Measurements from ENCODE around the gene TTLL12.

TTLL12 gene

DNA sequence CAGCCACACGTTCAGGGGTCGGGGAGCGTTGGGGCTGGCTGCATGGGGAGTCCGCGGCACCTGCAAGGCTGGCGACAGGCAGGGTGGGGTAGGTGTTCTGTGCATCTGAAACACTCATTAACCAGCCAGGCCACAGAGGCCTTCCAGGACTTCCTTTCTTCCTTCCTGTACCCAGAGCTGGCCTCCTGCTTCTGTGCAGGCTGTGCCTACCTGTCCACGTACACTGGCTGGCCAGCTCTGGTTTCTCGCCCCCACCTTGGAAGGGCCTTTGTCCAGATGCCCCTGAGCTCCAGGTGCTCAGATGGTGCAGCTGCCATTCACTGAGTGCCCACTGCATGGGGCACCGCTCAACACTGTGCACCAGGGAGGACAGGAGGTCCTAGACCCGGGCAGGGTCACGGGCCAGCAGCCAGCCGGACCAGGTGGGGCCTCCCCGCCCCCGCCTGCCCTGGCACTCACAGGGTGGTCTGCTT is 15.9 kb downstream of the TTLL12 start:
- DNase-seq: no peak

DNA sequence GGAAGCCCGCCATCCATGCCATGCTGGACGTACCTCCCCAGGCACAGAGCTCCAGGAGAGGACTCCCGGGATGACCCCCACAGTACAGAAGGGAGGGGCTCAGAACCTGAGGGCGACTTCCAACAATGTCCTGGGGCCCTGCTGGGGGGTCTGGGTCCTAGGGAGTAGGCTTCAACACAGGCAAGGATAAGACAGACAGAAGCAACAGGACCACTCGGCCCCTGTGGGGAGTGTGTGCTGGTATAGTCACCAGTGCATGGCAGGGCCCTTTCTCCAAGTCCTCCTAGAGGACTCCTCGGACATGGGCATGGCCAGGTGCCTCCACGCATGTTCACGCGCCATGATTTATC is 16.8 kb downstream of the TTLL12 start:
- no peak for DNase-seq

DNA sequence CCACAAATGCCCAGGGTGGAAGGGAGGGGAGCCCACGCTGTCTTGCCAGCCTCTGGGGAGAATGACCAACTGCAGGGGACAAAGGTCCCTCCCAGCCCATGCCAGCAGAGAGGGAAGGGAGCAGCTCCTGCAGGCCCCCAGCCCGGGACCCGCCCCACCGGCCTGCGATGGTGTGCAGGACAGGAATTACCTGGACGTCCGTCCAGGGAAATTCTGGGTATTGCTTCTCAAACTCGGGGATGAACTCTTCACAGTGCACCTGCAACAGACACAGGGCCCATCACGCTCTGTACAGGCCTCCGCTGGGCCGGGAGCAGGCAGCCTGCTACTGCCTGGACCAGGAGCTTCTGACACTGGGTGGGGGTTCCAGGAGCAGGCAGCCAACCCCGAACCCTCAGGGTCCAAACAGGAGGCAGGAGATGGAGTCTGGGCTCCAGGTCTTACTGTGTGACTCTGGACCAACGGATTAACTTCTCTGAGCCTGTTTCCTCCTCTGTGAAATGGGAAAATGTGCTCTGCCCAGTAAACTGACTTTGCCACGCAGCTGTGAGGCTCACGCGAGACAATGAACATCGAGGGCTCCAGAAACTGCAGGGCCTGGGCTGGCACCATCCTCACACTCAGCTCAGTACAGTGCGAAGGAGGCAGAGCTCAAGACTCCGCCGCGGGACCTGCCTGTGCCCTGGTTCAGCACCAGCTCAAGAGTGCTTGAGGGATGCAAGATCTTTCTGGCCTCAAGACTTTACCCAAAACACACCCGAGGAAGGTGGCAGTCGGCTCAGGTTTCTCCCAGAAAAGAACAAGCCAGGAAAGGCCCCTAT is 17.4 kb downstream of the TTLL12 start:
- no peak for DNase-seq

DNA sequence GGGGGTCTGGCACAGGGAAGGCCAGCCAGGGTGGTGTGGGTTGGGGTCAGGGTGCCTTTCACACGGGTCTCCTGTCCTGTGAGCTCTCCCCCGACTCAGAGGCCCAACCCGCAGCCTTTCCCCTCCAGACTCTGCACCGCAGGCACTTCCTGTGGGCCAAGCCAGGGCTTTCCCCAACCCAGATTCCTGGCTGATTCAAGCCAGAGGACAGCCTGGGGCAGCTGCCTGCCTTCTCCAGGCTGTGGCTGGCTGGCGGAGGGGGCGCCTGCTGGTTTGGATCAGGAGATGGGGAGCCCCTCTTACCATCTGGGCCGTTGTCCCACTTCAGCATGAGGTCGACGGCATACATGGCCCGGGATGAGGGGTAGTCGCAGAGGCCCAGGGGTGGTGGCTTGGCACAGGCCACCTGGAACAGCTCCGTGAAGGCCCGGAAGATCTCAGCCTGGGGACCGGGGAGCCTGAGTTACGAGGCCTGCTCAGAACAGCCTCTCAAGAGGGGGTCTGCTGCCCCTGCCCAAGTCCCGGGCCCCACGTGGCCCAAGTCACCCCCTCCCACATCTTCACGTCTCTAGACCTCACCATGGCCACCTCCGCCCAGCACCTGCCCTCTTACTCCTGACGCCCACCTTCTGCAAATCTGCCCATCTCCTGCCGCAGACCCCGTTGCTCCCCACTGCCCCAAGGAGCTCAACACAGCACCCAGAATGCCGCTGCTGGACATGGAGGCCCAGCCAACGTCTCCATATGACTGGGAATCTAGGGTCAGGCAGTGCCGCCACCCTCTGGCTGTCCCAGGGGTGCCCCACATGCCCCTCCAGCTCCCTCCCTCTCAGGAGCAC is 18.2 kb downstream of the TTLL12 start:
- no peak for DNase-seq

DNA sequence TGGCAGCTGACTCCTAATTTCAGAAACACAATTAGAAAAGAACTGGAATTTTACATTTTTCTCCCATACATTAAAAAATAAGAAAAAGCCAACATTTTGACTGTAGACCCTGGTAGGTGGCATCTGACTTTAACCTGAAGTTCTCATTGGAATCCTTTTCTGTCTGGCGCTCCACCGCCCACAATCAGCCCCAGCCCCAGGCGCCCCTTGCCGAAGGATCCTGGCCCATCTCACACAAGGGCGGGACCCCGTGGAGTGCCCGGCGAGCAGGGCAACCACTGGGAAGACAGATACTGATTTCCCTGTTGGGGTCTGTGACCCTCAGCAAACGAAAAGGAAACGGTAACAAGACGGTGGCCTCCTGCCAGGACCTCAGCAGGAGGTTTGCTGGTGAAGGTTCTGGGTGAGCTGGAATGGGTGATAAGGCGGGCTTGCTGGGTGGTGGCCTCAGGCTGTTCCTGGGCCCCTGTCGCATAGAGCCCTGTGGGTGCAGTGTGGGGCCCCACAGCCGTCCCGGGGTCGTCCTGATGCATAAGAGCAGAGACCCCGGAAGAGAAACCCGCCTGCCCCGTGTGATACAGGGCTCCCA is 19.8 kb downstream of the TTLL12 start:
- DNase-seq: no peak

DNA sequence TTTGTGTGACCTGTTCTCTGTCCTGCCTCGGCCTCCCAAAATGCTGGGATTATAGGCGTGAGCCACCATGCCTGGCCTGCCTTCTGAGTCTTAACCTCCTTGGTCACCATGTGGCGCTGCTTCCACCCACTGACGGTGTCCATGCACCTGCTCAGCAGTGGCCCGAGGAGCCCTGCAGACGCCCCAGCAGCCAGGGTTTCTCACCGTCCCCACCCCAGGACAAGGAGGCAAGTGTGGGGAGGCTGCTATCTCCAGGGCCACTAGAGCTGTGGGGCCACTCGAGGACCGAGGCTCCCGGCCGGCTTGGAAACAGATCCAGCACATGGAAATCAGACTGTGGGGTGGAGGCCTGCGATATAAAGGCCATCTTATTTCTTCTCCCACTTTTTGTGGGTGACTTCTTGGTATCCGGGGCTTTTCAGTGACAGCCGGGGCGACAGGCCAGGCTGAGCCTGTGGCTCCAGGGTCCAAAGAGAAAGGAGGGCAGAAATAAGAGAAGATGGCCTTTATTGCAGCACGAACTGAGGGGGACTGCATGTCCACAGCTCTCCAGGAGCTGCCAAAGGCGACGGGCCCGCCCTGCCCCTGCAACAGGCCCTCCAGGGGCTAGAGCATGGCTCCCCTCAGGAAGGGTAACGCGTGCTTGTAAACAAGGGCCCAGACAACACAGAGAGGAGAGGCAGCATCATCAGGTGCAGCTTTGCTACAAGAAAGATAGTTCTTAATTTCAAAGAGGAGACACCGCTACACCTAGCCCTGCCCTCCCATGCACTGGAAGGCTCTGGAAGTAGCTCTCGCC is 20.6 kb downstream of the TTLL12 start:
- DNase-seq: no peak

GRCh38 chr22:43164636-43165035 is 22.3 kb downstream of the TTLL12 start:
- no peak for DNase-seq

- no peak for DNase-seq
These were observed 23.6 kb downstream of the TTLL12 start for GRCh38 chr22:43163241-43163795.

DNA sequence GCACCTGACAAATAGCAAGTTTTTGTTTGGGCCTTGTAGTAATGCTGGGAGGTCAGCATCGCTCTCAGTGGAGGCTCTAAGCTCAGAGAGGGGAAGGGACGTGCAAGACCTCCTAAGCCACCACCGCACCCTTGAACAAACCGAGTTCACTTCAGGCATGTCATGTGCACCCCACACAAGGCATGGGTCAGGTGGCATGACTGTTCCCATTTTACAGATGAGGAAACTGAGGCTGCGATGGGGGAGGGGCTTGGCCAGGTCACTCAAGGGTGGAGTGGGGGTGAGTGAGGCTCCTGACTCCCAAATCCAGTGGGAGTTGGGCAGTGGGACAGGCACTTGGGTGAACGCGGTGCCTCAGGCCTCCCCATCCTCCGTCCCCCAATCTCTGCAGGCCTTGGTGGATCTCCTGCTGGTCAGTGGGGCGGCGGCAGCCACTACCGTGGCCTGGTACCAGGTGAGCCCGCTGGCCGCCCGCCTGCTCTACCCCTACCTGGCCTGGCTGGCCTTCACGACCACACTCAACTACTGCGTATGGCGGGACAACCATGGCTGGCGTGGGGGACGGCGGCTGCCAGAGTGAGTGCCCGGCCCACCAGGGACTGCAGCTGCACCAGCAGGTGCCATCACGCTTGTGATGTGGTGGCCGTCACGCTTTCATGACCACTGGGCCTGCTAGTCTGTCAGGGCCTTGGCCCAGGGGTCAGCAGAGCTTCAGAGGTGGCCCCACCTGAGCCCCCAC is 24.4 kb downstream of the TTLL12 start:
- DNase-seq: no peak

DNA sequence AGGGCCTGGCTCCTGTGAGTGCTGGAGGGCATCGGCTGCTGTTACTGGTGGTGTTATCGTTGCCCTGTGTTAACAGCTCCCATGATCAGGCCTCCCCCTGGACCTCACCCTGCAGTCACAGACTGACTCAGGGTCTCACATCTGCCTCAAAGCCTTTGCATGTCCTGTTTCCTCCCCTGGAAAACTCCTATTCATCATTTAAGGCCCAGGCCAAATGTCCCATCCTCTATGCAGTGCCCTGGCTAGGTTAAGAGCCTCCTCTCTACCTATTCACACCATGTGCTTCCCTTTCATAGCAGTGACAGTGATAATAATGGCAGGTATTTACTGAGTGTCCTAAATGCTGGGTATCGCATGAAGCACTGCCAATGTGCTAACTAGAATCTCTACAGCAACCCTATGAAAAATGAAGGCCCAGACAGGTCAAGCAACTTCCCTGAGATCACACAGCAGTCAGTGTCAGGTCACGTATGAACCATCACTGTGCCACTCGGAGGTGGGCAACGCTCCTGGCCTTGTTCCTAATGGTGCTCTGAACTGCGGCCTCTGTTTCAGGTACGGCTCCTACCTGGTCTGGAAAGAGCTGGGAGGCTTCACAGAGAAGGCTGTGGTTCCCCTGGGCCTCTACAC is 26.3 kb downstream of the TTLL12 start:
- DNase-seq: no peak

DNA sequence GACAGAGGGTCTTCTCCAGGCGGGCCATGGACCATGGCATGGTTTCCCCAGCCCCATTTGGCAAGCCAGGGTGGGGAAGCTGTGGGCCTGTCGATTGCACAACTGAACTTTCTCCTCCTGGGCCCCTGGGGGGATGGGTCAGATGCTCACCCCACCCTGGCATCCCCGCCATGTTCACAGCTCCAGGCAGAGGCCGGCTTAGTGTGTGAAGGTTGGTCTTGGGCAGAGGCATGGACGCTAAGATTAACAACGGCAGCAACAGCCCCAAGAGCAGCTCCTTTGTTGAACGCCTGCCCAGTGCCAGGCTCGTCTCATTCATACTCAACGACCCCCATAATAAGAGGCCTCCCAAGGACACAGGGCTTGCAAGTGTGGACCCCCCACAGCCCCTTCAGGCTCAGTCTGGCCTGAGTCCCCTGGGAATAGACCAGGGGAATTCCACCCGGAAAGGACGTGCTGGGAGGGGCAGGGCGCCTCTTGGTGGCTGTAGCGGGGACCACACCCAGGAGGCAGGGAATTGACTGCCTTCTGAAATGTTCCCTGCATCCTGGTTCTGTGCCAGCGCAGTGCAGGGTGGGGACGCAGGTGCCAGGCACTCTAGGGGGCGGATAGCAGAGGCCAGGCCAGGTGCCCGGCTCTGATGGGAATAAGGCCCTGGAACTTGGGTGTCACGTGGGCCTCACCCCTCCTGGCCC is 27.3 kb downstream of the TTLL12 start:
- no peak for DNase-seq

DNA sequence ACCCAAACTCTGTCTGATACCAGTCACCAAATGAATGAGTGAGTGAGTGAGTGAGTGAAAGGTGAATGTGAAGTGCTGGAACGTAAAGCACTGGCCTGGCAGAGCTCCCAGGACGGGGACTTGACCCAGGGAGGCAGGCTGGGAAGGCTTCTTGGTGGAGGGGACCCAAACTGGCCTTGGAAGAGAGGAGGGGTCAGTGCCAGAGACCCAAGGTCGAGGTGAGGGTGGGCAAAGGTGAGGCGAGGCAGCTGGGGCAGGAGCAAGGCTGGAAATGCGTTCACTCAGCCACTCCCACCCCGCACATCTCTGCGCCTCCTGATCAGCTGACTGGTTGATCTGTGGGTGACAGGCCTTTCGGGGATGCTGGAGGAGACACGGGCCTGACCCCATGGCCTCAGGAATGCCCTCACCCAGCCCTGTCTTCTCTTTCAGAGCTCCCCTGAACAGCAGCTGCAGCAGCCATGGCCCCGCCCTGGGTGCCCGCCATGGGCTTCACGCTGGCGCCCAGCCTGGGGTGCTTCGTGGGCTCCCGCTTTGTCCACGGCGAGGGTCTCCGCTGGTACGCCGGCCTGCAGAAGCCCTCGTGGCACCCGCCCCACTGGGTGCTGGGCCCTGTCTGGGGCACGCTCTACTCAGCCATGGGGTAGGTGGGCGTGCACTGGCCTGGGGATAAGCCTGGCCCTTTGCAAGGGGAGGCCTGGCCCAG is 28.0 kb downstream of the TTLL12 start:
- DNase-seq: no peak

DNA sequence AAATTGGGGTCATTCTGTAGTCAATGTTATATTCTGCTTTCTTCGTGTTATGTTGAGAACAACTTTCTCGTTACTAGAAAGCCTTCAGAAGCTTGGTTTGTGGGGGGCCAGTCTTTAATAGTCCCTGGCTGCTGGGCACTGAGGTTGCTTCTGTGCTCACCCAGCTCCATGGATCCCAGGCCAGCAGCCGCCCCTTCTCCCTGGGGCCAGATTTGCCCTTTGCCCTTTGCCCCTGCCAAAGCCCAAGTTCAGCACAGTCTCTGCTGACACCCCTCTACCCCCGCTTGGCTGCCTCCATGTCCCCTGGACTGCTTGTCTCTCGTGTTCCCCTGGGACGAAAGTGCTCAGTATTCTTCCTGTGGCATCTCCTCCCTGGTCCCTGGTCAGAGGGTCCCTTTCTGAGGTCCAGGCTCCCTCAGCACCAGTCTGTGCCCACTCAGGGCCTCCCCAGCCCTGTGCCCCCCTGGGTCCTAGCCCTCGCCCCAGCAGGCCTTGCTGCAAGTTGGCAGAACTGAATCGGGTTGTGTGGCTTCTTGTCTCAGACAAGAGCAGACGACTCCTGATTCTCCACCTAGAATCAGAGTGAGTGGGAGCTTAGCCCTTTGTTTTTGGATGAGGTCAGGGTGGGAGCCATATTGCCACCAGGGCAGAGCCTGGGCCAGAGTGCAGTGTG is 28.9 kb downstream of the TTLL12 start:
- DNase-seq: no peak

- DNase-seq: no peak
These were observed 30.5 kb downstream of the TTLL12 start for GRCh38 chr22:43156413-43156812.

GRCh38 chr22:43155789-43156188 is 31.1 kb downstream of the TTLL12 start:
- no peak for DNase-seq

DNA sequence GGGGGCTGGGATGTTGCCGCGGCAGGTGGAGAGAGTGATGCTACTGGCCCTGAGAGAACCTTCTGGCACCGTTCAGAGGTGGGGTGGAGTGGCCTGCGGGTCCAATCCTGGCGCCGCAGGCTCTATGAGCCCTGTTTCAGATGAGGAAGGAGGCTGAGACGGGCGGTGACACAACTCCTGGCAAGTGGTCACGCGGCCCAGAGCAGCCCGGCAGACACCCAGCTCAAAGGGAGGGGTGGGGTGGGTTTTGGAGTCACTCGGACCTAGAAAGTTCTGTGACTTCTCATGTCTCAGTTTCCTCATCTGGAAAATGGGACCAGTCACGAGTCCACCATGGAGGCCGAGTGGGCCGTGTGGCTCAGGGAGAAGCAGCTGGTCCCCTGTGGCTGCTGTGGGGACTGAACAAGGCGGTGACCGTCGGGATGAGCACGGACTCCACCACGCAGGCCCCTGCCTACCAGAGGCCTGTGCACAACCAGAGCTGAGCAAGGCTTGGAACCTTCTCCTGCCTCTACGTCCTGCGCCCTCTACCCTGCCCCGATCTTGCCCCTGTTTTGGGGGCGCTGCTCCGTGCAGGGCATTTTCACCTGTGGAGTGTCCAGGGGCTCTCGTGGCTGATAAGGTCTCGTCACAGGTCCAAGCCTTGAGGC is 31.9 kb downstream of the TTLL12 start:
- no peak for DNase-seq

GRCh38 chr22:43153899-43154298 is 33.0 kb downstream of the TTLL12 start:
- no peak for DNase-seq

DNA sequence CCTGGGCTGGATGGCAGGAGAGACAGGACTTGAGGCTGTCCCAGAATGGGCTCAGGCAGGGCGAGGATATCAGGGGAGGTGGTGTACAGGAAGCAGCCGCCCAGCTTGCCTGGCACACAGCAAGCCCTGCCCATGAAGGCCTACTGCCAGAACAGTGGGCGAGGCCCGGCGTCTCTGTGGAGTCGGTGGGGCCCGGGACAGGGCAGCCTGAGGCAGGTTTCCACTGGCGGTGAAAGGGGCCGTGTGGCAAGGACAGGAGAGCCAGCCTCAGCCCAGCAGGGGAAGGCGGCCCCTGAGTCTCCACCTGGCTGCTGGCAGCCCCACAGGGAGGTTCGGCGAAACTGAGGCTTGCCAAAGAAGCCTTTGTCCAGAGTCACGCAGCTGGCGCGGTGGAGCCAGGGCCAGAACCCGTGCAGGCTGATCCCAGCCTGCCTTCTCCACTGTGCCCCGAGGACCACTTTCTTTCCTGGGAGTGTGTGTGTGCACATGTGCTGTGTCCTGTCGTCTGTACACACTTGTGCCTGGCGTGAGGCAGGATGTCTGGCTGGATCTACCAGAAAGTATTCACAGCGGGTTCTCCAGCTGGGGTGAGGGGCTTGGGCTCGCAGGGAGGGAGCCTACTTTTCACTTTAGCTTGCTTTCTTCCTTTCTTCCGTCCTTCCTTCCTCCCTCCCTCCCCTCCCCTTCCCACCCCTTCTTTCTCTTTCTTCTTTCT is 34.4 kb downstream of the TTLL12 start:
- peak; percentile 44 to 56 for DNase-seq
